ENCODE results near the gene UBE3C.
"Not testable (repeated sequence)": the region's sequence is repeated elsewhere in the genome, so short reads cannot be mapped to it uniquely, and the experiment has no call there.

Gene UBE3C

DNA sequence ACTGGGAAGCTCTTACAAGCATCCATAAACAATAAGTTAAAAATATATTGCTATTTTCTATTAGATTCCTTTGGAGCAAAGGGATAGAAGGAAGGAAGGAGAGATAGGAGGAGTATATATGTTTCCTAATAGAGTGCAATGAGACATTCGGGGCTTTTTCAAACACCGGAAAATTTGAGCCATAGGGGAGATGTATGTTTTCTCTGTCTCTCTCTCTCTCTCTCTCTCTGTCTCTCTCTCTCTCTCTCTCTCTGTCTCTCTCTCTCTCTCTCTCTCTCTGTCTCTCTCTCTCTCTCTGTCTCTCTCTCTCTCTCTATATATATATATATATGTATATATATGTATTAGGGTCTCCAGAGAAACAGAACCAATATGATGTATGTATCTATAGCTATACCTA lies 7.9 kb upstream of the UBE3C start:
- DNase-seq (ENCODE audit: low spot score), result not testable (repeated sequence)

DNA sequence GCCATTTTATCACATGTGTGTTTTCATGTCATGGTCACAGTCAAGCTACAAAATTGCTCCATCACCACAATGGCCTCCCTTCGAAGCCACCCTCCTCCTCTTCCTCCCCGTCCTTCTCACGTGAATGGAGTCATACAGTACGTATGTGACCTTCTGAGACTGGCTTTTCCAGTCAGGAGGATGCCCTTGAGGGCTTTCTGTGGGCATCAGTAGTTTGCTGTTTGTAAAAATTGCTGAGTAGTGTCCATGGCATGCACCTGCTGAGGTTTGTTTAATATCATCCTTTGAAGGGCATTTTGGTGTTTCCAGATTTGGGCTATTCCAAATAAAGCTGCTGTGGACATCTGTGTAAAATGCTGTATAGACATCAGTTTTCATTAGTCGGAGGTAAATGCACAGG lies 5.9 kb upstream of the UBE3C start:
- DNase-seq (ENCODE audit: low spot score), result no peak

DNA sequence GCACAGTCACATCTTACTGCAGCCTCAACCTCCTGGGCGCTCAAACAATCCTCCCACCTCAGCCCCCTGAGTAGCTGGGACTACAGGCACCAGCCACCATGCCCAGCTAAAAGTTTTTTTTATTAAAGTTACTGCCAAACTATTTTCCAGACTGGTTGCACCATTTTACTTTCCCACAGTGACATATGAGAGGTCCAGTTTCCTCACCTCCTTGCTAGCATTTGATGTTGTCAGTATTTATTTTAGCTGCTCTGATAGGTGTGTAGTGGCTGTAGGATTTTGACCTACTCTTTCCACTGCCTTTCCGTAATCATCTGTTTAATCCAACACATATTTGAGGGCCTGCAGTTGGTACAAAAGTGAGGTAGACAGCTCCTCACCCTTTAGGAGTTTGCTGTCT lies 5.4 kb upstream of the UBE3C start:
- DNase-seq (ENCODE audit: low spot score), result no peak

DNA sequence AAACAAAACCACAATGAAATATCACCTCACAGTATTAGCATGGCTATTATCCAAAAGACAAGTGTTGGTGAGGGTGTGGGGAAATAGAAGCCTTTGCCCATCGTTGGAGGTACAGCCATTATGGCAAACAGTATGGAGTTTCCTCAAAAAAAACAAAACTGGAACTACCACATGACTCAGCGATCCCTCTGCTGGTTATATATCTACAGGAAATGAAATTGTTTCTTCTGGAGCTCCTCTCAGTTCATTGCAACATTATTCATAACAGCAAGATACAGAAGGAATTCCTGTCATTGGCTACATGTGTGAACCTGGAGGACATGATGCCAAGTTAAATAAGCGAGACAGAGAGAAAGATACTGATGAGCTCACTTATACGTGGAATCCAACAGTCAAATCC lies 2.4 kb upstream of the UBE3C start:
- DNase-seq (ENCODE audit: low spot score), result no peak

DNA sequence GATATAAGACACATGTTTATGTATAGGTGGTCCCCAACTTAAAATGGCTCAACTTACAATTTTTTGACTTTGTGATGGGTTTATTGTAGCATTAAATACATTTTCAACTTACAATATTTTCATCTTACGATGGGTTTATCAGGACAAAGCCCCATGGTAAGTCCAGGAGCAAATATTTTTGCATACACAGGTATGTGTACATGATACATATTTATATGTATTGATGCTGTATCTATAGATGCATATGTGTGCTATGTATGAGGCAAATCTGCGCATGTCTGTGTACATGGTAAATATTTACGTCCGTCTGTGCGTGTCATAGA lies 664 bp upstream of the UBE3C start:
- DNase-seq (ENCODE audit: low spot score), result no peak

DNA sequence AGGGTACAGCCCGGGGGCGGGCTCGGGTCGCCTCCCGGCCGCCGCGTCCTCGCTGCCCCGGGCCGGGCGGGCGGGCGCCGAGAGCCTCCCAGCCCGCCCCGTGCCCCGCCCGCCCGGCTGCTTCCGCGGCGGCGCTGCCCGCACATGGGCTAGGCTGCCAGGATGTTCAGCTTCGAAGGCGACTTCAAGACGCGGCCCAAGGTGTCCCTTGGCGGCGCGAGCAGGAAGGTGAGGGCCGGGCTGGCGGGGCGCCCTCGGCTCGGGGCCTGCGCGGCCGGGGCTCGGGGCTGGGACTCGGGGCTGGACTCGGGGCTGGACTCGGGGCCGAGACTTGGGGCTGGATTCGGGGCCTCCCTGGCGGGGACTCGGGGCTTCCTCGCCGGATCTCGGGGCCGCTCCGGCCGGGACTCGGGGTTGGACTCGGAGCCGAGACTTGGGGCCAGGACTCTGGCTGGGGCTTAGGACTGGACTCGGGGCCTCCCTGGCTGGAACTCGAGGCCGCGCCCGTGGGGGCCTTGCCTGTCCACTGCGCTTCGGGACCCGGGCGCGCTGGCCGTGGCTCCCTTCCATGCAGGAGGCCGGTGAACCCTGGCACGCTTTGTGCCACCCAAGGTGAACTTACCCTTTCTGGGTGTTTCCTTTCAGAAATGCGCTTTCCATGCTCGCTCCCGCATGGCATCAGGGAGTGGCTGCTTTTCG lies 534 bp downstream of the UBE3C start:
- peak; percentile 31 for DNase-seq (ENCODE audit: low spot score)

DNA sequence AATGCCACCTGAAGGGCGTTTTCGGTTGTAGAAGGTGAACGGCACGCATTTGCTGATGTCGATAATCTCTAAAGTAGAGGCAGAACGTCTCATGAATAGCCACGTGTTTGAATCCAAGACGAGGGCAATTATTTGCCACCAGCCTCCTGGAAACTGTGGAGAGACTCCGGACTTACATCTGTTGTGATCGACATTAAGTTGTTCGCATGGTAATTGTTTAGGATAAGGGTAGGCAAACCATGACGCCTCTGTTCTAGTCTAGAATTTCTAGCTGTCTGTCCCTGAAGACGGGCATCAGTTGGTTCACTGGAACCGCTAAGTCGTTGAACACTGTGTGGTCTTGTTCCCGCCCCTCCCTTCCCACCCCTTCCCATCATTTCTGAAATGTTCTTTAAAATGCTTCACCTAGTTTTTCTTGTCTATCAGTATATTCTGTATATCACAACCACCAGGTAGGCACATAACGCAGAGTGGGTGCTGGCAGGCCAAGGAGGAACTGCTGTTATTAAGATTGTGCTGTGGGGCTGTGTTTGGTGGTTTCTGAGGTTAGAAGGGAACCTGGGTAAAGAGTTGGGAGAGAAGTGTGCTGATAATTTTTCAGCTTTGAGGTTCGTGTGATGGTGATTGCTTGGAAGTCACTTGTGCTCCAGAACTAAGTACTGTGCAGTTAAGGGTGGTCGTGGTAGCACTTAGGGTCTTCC lies 1.2 kb downstream of the UBE3C start:
- peak; percentile 29 for DNase-seq (ENCODE audit: low spot score)

DNA sequence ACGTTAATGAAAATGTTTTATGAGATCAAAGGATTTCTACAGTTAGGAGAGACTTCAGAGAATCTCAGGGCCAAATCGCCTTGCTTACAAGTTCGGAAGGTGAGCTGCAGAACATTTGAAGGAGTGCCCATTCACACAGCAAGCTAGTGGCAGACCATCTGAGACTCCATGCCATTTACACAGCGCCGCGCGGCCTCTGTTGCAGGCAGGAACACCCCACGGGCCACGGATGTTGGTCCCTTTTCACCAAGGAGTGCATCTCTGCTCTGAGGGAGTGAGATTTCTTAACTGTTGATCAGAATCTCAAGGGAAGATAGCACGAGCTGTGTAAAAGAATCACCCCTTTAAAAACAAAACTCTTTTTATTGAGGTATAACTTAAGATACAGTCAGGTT lies 1.8 kb downstream of the UBE3C start:
- DNase-seq (ENCODE audit: low spot score), result no peak

DNA sequence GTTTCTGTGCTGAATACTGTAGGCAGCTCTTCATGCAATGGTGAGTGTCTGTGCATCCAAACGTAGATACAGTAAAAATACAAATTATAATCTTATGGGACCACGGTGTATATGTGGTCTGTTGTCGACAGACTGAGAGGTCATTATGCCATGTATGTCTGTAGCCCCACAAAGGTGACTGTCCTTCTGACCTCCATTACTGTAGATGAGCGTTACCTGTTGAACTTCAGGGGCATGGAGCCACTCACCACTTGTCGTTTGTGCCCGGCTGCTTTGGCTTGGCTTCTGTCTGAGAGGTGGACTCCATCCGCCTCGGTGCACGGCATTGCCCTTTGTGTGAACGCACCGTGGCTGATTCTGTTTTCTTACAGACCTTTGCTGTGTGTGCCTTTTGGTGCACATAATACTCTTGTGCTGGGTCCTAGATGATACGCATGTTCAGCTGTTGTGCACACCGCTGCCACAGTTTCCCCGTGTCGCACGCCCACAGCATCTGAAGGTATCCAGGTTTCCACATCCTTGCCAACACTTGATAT lies 2.9 kb downstream of the UBE3C start:
- no peak for DNase-seq (ENCODE audit: low spot score)

DNA sequence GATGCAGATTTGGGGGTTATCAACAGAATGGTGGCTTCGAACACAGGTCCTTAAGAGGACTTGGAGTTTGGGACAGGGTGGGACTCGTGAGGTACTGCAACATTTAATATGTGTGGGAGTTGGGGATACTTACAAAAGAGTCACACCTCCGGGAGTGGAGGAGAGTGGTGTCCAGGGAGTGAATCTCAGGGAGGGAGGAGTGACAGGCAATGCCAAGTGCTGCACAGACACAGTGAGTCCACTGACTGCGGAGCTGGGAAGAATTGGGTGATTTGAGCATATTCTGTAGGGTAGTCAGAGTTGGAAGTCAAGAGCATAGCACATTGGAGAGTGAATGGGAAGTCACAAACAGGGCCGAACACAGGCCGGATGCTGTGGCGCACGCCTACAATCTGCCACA lies 5.1 kb downstream of the UBE3C start:
- DNase-seq (ENCODE audit: low spot score), result no peak

DNA sequence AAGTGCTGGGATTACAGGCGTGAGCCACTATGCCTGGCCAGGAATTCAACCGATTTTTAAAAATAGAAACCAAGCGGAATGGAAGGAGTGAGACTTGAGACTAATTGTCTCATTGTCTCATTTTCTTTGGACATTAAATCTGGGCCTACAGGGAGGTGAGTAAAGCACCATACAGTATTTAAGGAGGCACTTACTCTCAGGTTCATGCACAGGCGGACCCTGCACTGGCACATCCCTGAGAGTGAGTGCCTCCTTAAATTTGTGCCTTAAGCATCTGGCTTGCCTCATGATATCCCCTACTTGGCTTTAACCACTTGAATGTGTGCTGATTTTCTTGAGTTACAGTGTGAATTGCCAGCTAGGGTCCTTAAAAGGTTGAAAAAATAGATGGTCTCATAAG lies 10.6 kb downstream of the UBE3C start:
- no peak for DNase-seq (ENCODE audit: low spot score)

DNA sequence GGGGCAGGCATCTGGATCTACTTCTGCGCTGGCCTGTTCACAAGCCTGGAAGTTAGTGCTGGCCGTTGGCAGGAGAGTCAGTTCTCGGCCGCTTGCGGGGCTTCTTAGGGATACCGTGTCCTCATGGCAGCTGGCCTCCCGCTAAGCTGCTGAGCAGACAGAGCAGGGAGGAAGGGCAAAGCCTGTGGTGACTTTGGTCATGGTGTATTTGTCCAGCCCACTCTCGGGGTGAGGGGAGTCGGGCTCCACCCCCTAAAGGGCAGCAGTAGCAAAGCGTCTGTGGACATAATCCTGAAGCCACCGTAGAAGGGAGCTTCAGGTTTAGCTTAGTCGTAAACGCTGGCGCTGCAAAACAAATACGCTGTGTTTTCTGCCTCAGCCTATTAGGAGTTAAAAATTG lies 12.2 kb downstream of the UBE3C start:
- no peak for DNase-seq (ENCODE audit: low spot score)

DNA sequence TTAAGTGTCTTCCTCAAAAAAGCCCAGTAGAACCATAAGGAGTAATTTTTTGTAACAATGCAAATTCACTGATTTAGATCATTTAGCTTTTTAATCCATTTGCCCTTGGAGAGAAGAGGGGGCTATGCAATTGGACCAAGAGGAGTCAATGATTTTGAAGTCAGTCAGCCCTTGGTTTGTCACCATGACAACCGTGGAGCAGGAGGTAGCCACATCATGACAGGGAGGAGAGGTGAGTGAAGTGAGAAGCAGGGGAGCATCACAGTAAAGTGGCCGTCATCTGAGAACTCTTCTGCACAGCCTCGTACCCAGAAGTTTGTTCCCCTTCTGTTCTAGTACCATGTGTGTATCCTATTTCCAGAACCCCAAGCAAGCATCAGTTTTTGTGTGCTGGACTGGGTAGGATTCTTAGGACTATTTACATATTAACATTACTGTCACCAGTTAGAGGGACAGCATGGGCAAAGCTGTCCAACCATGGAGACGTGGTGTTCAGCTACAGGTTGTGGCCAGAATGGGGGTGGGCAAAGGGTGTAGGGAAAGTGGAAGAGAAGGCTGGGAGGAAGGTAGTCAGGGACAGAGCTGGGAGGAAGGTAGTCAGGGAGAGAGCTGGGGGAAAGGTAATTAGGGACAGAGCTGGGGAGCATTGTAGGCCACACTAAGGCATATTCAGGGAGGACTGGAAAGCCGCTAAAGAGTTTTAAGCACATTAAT lies 13.1 kb downstream of the UBE3C start:
- DNase-seq (ENCODE audit: low spot score), result no peak

DNA sequence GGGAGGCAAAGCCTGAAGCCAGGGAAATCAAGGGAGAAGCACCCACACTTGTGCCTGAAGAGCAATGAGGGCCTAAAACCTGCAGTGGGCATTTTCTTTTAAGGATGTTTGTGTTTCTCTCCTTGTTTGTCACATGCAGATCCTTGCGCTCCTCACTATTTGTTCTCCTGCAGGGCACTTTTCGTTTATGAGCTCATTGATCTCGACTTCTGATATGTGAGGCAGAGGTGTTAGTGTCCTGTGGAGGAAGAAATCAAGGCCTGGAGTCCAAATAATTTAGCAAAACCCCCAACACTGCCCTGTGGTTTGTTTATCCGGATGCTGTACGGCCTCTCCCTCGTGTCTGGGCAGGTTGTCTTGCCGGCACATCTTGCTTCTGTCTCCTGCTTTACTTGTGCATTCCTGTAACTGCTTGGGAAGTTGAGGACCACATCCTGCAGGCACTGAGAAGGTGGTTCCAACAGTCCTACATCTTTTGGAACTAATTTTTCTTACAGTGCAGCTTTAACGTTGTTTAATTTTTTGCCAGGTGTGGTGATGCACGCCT lies 13.7 kb downstream of the UBE3C start:
- DNase-seq (ENCODE audit: low spot score), result no peak

DNA sequence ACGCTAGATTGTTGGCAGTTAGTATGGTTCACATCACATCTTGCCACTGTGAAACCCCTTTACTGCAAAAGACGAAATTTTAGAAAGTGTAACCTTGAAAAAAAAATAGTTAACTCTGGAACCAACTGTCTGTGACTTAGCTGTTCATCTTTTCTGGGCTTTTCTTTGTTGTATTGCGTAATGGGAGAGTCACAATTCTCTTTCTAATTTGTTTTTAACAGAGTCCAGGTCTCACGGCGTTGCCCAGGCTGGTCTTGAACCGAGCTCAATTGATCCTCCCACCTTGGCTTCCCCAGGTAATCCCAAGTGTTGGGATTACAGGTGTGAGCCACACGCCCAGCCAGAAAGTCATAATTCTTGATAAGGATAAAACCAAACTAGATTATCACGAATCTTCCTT lies 14.5 kb downstream of the UBE3C start:
- DNase-seq (ENCODE audit: low spot score), result no peak

DNA sequence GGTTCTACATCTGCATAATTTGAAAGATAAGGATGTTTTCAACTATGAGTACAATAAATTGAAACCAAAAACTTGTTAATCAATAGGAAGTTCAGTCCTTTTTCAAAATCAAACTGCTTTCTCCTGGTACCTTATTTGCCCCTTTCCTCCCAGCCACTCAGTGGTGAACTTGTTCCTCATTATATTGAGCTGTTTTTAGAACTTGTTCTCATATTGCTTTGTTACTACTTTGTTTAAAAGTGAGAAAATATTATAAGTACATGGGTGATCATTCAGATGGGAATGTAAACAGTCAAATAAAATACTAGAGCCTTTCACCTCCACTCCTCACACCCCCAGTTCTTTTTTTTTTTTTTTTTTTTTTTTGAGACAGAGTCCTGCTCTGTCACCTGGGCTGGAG lies 17.2 kb downstream of the UBE3C start:
- no peak for DNase-seq (ENCODE audit: low spot score)

DNA sequence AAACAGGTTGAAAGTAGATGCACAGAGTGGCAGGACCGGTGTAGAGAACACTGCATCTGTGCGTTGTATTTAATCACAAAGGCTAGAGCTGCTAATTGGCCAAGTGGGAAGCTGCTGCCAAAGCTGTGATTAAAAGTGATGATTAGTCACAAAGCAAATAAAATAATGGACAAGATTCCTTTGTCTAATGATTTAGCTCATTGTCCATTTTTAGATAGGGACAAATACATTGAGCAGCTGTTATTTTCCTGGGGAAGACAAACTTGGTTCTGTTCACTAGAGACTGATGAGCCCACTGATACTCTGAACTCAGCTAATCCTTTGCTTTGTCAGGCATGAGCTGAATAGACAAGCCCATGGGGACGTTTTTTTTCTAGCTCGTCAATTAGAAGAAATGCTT lies 19.7 kb downstream of the UBE3C start:
- DNase-seq (ENCODE audit: low spot score), result no peak

DNA sequence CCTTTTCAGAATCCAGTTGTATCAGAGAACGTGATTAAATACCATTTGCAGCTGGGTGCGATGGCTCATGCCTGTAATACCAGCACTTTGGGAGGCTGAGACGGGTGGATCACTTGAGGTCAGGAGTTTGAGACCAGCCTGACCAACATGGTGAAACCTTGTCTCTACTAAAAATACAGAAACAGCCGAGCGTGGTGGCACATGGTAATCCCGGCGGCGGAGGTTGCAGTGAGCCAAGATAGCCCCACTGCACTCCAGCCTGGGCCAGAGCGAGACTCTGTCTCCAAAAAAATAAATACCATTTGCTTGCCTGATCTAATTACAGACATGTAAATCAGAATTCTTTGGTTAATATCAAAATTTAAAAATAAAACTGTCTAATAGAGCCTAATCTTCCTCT lies 20.8 kb downstream of the UBE3C start:
- DNase-seq (ENCODE audit: low spot score), result not testable (repeated sequence)

DNA sequence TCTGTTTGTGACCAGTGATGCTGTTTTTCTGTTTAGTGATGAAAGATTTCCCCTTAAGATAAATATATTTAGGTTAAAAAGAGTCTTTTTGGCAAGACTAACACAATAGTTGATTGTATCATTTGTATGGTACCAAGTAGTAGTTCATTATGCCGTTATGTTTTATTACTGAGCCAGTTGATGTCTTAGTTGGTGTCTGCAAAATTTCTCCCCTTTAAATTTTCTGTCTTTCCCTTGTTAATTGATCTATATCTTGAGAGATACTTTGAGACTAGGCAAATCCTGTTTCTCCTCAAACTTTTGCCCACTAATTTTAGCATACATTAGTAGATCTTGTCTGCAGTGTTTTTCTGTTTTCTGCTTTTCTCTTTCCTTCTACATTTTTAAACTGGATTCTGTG lies 21.7 kb downstream of the UBE3C start:
- DNase-seq (ENCODE audit: low spot score), result no peak

DNA sequence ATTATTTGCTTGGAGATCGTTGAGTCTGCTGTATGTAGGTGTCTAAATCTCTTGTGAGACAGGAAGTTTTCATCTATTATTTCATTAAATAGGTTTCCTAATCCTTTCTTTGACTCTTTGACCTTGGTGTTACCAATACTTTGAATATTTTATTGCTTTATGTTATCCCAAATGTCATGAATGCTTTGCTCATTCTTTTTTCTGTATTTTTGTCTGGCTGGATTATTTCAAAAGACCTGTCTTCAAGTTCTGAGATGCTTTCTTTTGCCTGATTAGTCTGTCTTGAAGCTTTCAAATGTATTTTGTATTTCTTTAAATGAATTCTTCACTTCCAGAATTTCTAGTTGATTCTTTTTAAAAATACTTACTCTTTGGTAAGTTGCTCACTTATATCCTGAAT lies 27.3 kb downstream of the UBE3C start:
- no peak for DNase-seq (ENCODE audit: low spot score)

DNA sequence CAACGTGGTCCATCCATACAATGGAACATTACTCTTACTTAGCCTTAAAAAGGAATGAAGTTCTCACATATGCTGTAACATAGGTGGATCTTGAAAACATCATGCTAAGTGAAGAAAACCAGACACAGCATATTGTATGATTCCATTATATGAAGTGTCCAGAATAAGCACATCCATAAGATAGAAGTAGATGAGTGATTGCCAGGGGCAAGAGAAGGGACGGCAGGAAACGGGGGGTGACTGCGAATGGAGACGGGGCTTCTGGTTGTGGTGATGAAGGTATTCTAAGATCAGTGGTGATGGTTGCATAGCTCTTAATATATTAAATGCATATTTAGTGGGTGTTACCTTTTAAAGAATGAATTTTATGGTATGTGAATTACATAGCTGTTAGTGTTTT lies 29.8 kb downstream of the UBE3C start:
- no peak for DNase-seq (ENCODE audit: low spot score)

DNA sequence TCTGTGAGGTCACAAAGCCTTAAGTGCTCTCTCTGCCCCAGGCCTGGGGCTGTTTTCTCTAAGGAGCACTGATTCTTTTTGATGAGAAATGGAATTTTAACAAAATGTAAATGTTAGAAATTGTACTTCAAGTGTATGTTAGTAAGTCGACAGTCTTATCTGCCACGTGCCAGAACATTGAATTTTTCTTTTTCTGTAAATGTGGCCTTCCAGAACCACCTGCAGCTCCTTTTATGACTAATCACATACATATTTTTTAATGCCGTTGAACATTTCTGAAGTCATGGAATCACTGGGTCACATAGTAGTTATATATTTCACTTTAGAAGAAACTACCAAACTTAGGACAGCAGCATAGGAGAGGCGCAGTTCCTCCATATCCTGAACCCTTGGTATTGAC lies 38.0 kb downstream of the UBE3C start:
- DNase-seq (ENCODE audit: low spot score), result no peak

DNA sequence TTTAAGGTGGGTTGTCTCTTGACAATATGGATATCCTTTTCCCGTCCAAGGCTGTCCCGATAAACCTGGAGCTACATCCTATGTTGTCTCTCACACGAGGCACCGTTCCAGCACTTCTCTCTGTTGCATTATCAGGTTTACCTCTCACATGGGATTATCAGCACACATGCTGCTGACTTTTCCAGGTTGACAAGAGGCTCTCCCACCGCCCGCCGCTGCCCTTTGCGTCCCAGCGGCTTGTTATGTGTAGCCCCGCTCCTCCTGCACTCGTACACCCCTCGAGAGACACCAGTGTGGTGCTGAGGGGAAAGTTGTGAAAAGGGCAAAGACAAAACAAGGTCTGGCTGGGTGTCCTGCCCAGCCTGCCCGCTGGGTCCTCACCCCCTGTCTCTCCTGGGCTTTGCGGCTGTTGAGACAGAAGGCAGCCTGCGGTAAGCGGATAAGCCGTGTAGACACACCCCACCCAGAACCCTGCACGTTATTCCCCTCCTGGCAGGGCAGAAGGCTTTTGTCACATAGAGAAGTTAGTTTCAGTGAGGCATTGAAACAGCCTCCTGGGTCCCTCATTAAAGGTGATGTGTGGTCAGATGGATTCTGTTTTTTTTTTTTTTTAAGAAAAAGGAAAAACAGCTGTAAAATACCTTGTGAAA lies 38.7 kb downstream of the UBE3C start:
- DNase-seq (ENCODE audit: low spot score), result no peak

Measured in activated CD4-positive, alpha-beta T cell treated with anti-CD3 and anti-CD28 coated beads, Interleukin-2, Interleukin-4, amounts not matched to agents 100 ng/mL and 50 ng/mL, durations not matched to agents 16 hours and 8 hours (primary cell).